DMS 273 treated with DMSO at 0.1 percent for 48 hours (cell line): ENCODE data around the gene IL1RL1.
"Not testable (repeated sequence)": the region's sequence is repeated elsewhere in the genome, so short reads cannot be mapped to it uniquely, and the experiment has no call there.

Experiments
- DNase-seq: peaks from one replicate; lab custom pipeline; 2025; lab: John Stamatoyannopoulos, UW

IL1RL1 gene

DNA sequence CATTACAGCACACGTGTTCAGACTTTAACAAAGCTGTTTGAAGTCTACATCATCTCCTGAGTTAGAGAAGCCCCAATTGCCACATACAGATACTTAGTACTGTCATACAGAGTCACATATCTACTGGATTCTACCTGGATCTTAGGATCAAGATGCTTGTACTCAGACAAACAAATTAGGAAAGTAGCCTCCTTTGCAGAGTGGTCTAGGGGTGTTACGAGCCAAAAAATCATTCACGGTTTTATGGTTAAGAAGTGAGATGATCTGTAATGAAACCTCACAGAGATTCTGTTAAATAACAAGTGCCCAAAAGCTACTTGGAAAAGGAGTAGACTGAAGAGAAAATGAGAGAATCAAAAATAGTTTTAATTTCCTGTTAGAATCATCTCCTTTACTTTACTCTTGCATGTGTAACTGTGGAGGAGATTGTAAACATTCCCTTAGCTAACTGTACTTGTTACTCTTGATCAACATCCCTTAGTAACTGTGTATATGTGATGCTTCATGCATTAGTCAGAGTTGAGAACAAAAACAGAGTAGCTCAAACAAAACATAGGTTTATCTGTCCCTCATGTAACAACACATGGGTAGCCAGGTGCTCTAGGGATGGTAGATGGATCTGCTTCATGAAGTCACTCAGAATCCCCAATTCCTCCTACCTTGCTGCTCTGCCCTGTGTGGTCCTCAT is 16.4 kb upstream of the IL1RL1 start:
- no peak for DNase-seq

DNA sequence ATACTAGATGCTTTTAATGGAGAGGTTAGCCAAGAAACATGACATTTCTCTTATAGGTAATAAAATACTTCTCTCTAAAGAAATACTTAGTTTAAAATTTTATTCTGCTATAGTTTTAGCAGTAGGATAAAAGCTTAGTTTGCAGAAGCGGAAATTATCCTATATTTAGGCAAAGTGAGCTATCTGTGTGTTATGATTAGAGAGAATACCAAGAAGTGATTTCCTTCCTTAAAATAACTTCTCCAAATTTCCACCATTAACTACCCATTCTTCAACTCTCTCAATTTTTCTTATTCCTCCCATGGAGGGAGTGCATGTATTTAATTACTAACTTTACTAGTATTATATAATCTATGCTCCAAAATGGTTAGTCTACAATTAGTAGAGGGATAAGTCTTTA is 15.8 kb upstream of the IL1RL1 start:
- no peak for DNase-seq

DNA sequence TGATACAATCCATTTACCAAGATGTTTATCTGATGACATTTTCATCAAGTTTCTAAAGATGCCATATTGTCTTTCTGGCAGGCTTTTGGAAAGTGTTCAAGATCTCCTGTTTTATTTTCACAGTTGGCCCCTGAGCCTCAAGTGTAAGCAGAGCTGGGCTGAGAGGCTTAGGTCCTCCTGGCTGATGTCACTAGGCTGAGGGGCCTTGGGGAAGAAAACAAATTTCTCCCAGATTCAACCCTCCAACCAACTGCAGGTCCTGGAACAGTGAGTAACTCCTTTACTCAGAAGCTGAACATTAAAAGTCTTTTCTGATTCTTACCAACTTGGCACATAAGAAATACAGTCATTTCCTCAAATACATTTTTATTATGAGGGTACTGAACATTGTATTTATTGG is 14.9 kb upstream of the IL1RL1 start:
- DNase-seq, result no peak

DNA sequence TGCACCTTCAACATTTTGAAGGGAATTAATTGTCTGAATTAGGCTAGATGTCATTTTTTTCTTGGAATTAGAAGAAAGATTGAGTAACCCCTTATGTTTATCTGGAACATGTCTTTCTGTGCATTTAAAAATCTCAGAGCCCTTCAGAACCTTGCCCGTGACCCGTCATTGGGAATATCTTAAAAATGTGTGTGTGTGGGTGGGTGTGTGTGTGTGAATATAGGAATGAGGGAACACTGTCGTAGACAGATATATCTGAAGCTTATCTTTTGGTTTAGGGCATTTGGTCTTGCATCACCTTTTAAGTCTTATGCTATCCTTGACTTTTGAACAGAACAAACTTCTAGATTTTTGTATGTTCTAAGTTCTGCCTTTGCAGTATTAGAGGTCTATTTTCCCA is 13.5 kb upstream of the IL1RL1 start:
- DNase-seq, result no peak

DNA sequence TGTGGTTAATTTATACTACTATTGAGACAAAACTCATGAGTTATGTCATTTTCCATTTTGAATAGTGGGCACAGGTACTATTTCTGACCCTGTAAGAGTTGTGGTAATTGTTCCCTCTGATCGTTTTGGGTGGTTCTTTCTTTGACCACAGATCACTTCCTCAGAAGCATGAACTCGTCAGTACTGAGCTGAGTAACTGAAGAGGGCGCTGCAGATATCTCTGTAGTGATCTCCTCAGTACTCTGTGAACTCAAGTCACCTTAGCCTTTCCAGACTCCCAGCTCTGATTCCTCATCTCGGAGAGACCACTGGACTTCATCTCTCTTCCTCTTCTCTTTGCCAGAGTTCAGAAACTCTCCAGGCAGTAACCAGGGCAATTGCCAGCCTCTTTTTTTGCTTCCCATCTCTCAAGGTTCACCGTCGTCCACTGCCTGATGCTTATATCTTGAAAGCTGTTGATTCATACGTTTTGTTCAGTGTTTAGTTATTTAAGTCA is 9.4 kb upstream of the IL1RL1 start:
- DNase-seq, result no peak

DNA sequence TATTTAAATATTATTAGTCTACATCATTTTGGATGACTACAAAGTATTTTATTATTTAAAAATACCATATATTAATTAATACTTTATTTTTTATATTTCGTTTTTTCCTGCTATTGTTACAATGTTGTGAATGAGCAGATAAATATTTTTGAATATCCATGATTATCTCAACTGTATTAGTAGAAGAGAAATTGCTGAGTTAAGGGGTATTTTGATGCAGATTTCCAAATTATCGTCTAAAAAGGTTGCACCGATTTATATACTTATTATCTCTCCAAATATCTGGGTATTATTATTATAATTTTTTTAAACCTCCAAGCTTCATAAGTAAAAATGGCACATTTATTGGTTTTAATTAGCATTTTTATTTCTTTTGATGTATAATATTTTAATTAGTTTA is 8.9 kb upstream of the IL1RL1 start:
- DNase-seq, result no peak

DNA sequence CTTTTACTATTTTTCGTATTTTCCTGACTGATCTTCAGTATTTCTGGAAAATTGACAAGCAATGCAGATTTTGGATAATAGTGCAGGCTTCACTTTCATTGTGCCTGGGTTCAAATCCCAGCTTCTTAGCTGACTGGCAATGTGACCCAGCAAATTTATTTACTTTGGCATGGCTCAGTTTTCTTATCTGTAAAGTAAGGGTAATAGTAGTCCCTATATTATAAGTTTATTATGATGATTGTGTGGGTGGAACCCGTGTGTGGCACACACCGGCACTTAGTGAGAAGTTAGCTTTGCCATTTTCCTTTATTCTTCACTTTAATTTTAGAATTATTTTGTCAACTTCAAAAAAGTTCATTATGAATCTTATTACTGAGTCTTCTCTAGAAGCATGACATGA is 7.8 kb upstream of the IL1RL1 start:
- DNase-seq, result no peak

DNA sequence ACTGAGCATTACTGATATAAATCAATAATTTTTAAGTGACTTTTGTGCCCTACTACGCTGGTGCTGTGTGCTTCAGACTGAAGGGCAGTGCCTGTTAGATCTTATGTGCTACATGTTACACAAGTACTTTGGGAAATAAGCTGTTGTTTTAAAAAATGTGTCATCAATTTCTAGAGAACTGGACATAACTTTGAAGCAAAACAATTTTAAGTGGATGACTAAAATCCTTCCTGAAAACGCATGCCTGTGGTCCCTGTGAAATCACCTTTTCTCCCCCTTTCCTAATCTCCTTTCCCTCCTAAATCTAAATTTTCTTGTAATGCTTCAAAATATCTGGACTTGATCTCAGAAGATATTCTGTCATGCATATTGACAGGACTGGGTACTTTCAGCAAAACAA is 7.1 kb upstream of the IL1RL1 start:
- no peak for DNase-seq

DNA sequence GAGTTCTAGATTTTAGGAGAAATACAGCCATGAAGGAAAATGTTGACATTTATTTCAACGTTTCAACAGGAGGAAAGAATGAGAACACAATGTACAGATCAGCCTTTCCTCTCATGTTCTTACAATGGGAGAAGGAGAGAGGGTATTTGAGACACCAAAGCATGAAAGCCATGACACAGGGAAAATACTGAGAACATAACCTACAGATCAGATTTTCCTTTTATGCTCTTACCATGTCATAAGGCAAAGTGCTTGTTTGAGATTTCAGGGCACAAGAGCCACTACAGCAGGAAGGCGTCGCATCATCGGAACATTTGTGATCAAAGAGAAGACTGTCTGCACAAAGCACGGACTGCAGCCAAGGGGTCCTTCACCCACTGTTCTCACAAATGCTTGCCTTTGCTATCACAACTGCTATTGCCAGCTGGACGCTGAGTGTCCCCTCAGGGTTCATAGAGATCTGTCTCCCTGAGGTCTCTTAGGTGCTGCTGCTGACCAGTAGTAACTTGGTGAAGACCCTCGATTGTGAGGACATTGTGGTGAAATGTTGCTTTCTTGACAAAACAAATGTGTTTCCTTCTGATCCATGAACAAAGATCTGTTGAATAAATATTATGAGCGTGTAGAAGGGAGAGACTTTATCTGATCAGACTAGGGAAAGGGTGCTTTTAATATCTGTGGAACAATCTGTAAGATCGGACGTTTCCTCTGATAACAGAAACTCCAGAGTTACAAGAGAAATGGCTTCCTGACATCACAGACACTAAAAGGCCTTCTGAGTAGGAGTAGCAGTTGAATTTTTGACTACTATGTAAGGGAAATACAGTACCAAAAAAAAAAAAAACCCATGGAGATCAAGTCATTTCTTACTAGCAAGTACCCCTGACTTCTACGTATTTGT is 6.4 kb upstream of the IL1RL1 start:
- DNase-seq, result no peak

DNA sequence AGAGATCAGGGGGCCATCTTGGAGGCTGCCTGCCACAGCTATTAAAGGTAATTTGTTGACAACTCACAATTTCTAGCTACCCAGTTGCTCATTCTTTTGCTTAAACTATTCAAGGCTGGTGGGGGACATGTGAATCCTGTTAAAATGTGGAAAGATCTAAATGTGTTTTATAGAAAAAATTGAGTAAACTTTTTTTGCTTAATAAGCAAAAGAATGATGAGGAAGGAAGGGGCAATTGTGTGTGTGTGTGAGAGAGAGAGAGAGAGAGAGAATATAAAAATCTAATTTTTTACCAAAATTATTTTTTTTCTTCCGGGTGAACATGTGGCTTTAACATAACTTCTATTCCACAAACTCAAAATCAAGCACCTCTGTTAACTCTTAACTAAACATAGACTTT is 5.2 kb upstream of the IL1RL1 start:
- no peak for DNase-seq

DNA sequence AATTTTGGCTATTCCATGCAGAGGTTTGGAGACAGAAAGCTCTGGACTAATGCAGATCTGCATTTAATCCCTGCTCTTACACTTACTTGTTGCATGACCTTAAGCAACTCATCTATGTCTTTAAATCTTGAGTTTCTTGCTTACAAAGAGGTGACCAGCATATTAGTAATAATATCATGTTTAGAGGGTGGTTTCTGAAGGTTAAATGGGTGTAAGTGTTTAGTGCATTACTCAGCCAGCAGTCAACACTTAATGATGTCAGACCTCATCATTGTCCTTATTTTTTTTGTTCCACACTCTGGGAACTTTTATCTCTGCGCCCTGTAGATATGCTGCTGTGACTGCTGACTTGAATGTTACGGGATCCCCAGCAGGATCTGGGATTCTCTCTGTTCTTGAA is 1.7 kb downstream of the IL1RL1 start:
- DNase-seq, result no peak

DNA sequence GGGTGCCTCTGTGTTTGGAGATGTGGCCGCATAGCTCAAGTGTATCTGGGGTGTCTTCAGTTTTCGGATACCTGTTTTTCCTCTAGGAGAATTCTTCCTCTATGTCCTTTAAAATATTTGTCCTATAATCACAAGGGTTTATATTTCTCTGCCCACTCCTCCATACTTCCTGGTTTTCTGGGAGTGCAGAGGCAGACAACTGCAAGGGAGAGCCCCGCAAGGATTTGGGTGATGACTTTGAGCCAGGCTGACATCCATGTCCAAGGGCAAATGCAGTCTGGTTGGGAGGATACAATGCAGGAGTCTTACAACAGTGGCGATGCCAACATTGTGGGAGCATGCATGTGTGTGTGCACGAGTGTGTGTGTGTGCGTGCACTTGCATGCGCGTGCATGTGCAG is 2.1 kb downstream of the IL1RL1 start:
- DNase-seq, result no peak

DNA sequence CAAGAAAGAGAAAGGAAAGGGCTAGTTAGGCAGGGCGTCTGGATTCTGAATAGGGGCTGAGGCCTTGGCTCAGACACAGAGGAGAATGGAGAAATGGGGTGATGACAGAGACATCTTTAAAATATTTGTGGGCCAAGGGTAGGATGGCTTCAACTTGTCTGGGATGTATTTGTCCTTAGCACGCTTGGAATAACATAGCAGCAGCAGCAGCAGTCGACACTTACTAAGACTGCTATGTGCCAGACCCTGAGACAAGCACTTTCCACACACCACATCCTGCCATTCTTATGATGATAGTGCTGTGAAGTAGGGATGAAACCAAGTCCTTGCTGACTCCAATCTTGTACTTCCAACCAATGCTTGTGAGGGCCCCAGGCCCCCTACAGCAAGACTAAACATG is 2.6 kb downstream of the IL1RL1 start:
- no peak for DNase-seq

DNA sequence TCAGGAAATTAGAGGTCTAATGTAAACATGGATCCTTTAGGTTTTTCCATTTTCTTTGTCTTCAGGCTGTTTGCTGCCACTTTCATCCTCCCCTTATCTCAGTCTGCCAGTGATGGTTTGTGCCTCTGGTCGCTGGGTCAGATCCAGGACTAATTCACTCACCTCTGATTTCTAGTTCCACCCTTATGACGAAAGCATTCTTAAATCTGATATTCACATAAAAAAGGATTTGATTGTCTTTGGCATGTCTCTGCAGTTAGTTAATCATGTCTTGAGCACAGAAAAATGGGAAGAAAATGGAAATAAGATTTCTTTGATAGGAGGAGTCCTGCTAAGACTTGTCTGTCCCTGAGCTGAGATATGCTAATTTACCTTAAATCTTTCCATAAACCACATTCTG is 4.6 kb downstream of the IL1RL1 start:
- DNase-seq, result no peak

DNA sequence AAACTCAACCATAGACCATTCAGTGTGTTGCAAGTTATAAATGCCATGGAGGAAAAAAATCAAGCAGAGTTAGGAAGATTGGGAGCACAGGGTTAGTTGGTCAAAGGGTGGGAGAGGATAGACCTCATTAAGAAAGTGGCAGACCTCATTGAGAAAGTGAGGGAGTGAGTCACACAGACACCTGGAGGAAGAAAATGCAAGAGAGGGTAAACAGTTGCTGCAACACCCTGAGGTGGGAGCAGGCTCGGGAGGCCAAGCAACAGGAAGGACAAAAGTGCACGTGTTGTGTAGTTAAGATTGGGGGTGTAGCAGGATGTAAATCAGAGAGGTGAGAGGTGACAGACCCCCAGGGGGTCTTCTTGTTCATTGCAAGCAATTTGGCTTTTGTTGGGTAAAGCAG is 6.4 kb downstream of the IL1RL1 start:
- no peak for DNase-seq

DNA sequence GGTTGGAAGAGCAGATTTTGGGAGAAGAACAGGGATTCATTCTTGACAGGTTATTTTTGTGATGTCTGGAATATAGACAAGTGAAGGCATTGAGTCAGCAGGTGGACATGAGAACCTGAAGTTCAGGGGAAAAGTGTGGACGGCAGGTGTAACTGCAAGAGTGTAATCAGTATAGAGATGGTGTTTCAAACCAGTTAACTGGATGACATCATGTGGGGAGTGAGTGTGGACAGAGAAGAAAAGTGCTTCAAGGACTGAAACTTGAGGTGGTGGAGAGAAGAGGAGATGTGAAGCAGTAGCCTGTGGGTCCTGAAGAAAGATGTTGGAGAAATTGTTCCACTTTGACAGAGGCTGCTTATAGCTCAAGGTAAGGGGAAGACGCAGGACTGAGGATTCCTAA is 7.1 kb downstream of the IL1RL1 start:
- DNase-seq, result no peak

DNA sequence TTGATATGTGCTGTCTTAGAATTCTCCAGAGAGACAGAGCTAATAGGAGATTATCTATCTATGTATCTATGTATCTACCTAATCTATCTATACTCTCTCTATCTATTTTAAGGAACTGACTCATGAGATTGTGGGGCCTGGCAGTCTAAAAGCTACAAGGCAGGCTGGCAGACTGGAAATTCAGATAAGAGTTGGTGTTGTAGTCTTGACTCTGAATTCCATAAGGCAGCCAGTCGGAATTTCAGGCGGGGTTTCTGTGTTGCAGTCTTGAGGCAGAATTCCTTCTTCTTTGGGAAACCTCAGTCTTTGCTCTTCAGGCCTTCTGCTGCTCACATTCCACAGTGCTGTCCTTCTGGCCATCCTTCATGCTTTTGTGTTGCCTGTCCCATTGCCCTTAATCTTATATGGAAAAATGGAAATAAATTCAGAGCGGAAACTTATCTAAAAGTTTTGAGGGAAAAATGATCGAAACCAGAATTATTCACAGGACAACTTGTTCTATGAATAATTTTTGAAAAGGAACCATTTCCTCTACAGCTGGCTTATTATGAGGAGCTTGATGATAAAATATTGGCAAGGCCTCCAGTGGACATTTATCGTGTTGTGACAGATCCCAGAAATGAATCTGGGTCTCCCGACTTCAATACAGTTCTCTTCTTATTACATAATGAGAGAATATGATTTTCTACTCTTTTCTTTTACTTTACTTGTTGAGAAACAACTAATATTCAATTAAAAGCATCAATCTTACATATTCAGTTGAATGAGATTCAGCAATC is 10.8 kb downstream of the IL1RL1 start:
- DNase-seq, result no peak

DNA sequence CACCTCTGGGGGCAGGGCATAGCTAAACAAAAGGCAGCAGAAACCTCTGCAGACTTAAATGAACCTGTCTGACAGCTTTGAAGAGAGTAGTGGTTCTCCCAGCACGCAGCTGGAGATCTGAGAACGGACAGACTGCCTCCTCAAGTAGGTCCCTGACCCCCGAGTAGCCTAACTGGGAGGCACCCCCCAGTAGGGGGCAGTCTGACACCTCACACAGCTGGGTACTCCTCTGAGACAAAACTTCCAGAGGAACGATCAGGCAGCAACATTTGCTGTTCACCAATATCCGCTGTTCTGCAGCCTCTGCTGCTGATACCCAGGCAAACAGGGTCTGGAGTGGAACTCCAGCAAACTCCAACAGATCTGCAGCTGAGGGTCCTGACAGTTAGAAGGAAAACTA is 13.6 kb downstream of the IL1RL1 start:
- not testable (repeated sequence) for DNase-seq

DNA sequence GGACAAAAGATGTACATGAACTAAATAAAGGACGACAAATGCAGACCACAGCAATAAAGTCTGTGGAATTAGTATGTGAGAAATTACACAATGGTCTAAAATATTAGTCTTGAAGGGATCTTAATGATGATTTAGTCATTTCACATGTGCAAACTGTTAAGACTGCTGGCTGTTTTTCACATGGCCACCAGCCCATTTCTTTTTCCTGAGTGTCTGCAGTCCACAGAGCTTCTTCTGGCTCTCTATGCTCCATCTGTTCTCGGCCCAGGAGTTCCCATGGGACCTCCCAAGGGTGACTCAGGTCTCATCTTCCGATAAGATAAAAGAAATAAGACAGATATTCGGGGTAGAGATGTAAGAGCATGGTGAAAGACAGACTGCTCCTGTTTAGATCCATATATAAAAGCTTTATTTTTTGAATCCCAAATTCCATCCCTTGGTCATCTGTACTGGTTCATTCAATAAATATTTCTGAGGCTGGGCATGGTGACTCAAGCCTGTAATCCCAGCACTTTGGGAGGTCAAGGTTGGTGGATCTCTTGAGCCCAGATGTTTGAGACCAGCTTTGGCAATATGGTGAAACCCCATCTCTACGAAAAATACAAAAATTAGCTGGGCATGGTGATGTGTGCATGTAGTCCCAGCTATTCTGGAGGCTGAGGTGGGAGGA is 20.1 kb downstream of the IL1RL1 start:
- no peak for DNase-seq

DNA sequence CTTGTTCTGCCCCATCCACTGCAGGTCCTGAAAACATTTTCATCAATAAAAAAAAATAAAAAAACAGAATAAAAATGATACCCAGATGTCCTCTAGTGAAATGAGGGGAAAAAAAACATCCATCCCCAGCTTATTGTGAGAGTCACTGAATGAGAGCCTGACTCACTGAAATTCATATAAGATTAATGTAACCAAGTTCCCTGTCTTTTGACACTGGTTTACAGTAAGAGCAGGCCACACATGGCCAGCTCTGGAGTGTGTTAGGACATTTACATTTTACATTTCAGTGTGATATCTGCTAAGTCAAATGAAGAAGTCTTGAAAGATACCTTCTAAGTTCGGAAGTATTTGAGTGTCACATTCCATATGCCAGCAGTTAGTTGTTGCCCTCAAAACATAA is 23.1 kb downstream of the IL1RL1 start:
- no peak for DNase-seq

DNA sequence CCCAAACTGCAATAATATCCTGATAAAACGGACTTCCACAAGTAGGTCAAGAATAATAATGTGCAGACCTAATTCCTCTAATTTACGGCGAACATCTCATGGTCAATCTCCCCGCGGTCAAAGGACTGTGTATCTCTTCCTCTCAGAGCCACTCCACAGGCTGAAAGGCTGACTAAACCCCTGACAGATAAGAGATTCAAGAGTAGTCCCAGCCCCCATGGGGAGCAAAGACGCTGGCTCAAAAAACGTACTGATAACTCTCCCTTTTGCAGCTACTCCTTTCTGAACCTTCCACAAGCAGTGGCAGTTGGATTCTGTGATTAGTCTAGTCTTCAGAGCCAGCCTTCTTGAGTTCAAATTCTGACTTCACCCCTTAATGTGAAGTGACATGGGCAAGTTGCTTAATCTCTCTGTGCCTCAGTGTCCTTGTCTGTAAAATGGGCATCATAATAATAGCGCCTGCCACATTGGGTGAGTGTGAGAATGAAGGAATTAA is 24.6 kb downstream of the IL1RL1 start:
- no peak for DNase-seq

DNA sequence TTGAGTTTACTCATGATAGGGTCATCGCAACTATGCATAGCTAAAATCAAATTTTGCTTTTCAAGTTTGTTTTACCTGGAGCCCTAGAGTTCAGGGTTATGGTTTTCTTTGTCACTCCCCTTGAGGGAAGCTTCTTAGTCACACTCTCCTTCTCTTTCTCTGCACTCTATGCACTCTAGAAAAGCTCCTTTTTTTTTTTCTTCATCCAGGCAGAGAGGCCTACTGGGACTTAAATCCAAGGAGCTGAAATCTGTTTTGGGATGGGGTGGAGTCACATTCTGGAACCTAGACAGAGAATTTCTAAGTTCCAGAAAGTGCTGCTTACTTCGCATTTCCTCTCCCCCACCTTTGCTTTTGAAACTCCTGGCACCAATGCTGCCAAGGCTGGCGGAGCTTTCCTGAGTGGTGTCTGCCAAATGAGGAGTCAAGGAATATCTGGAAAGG is 25.2 kb downstream of the IL1RL1 start:
- DNase-seq, result no peak
